Activated CD4-positive, CD25-positive, alpha-beta regulatory T cell (primary cell): ENCODE results near the gene SLC9A4.

Experiments used
- DNase-seq, 4 experiments: peaks; one replicate each; lab custom pipeline; 2025; lab: John Stamatoyannopoulos, UW

SLC9A4 gene

GRCh38 chr2:102473020-102473419, at the start of gene SLC9A4:
Gene SLC9A4, plus strand, starts transcription at chr2:102473226. Its CDS starts 534 bp downstream, at chr2:102473760.
- peak in 3 of 4 experiments; percentile 7 to 29 (median 8) for DNase-seq

GRCh38 chr2:102423368-102423767, 49.7 kb upstream of the SLC9A4 start:
- no peak for DNase-seq

GRCh38 chr2:102424754-102425153, 48.3 kb upstream of the SLC9A4 start:
- DNase-seq = no peak

GRCh38 chr2:102425441-102426132, 47.4 kb upstream of the SLC9A4 start:
- DNase-seq = no peak

- DNase-seq = no peak
Measured at GRCh38 chr2:102427249-102427648, 45.8 kb upstream of the SLC9A4 start.

GRCh38 chr2:102428573-102428972, 44.5 kb upstream of the SLC9A4 start:
- no peak for DNase-seq

- DNase-seq = no peak
Measured at GRCh38 chr2:102432386-102432785, 40.6 kb upstream of the SLC9A4 start.

GRCh38 chr2:102433973-102434654, 38.9 kb upstream of the SLC9A4 start:
- DNase-seq = no peak

- no peak for DNase-seq
Measured at GRCh38 chr2:102434655-102435381, 38.2 kb upstream of the SLC9A4 start.

- DNase-seq = no peak
Measured at GRCh38 chr2:102435741-102436140, 37.3 kb upstream of the SLC9A4 start.

- no peak for DNase-seq
Measured at GRCh38 chr2:102436323-102436722, 36.7 kb upstream of the SLC9A4 start.

- DNase-seq = no peak
Measured at GRCh38 chr2:102437122-102437521, 35.9 kb upstream of the SLC9A4 start.

- no peak for DNase-seq
Measured at GRCh38 chr2:102438111-102438510, 34.9 kb upstream of the SLC9A4 start.

GRCh38 chr2:102438578-102438977, 34.4 kb upstream of the SLC9A4 start:
- no peak for DNase-seq

- no peak for DNase-seq
Measured at GRCh38 chr2:102439065-102439695, 33.8 kb upstream of the SLC9A4 start.

GRCh38 chr2:102442967-102443828, 29.8 kb upstream of the SLC9A4 start:
- DNase-seq = peak in 2 of 4 experiments; percentile 9 to 18

GRCh38 chr2:102444233-102444632, 28.8 kb upstream of the SLC9A4 start:
- no peak for DNase-seq

- no peak for DNase-seq
Measured at GRCh38 chr2:102446936-102447335, 26.1 kb upstream of the SLC9A4 start.

- peak; percentile 27 to 57 (median 32) for DNase-seq
Measured at GRCh38 chr2:102449370-102449974, 23.6 kb upstream of the SLC9A4 start.

- no peak for DNase-seq
Measured at GRCh38 chr2:102451968-102452367, 21.1 kb upstream of the SLC9A4 start.

GRCh38 chr2:102453501-102453900, 19.5 kb upstream of the SLC9A4 start:
- no peak for DNase-seq
